Measurements from ENCODE around the gene BCAS3. TPM values are rescaled to one million over a fixed set of nuclear protein-coding genes. Genes with fewer than 3 reads are reported as not detected.
"Not testable (repeated sequence)": the region's sequence is repeated elsewhere in the genome, so short reads cannot be mapped to it uniquely, and the experiment has no call there.

BCAS3 gene
- total RNA-seq, 1 experiment from 2014 or later = 6.0 TPM

GRCh38 chr17:61240851-61241468, 563.3 kb downstream of the BCAS3 start:
- no peak for DNase-seq (ENCODE audit: low spot score)
- in situ Hi-C loops (cut with HindIII; ENCODE audit: low sequenced_read_pairs) = no loop called here

DNA sequence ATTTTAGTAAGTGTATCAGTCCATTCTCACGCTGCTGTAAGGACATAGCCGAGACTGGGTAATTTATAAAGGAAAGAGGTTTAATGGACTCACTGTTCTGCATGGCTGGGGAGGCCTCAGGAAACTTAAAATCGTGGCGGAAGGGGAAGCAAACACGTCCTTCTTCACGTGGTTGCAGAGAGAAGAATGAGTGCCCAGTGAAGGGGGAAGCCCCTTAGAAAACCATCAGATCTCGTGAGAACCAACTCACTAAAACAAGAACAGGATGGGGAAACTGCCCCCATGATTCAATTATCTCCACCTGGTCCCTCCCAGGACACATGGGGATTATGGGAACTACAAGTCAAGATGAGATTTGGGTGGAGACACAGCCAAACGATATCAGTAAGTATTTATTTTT, 567.3 kb downstream of the BCAS3 start:
- DNase-seq (ENCODE audit: low spot score); in situ Hi-C loops (cut with HindIII; ENCODE audit: low sequenced_read_pairs): not testable (repeated sequence)

- no peak for DNase-seq (ENCODE audit: low spot score)
- in situ Hi-C loops (cut with HindIII; ENCODE audit: low sequenced_read_pairs) = no loop called here
These were observed 568.1 kb downstream of the BCAS3 start for GRCh38 chr17:61245706-61246135.

- in situ Hi-C loops (cut with HindIII; ENCODE audit: low sequenced_read_pairs) = no loop called here
- no peak for DNase-seq (ENCODE audit: low spot score)
These were observed 569.8 kb downstream of the BCAS3 start for GRCh38 chr17:61247439-61247838.

GRCh38 chr17:61248399-61248798, 570.7 kb downstream of the BCAS3 start:
- no peak for DNase-seq (ENCODE audit: low spot score)
- in situ Hi-C loops (cut with HindIII; ENCODE audit: low sequenced_read_pairs) = no loop called here

GRCh38 chr17:61249649-61250299, 572.1 kb downstream of the BCAS3 start:
- DNase-seq (ENCODE audit: low spot score) = no peak
- in situ Hi-C loops (cut with HindIII; ENCODE audit: low sequenced_read_pairs) = no loop called here

DNA sequence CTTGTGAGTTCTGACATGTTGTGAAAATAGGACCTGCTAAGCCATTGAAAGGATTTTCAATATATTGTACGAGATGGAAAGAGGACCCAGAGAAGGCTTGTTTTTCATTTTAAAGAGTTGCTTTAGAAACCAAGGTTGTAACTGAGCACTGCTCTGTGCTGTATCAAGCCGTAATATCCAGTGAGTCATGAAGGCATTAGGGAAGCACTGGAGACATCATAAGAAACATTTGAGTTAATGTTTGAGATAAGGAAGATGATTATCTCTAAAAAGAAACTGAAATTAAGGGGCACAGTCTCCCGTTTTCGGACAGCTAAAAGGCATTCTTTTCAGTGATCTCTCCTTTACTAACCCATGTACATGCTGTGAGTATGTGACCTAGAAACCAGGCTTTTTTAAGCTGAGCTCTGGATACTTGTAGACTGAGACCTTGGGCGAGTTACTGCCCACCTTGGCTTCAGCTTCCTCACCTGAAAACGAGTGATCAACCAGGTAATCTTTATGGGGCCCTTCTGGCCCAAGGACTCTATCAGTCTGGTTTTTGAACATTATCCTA, 572.8 kb downstream of the BCAS3 start:
- DNase-seq (ENCODE audit: low spot score) = no peak
- in situ Hi-C loops (cut with HindIII; ENCODE audit: low sequenced_read_pairs) = no loop called here

GRCh38 chr17:61251939-61252865, 574.6 kb downstream of the BCAS3 start:
- peak; percentile 6 for DNase-seq (ENCODE audit: low spot score)
- in situ Hi-C loops (cut with HindIII; ENCODE audit: low sequenced_read_pairs) = no loop called here

DNA sequence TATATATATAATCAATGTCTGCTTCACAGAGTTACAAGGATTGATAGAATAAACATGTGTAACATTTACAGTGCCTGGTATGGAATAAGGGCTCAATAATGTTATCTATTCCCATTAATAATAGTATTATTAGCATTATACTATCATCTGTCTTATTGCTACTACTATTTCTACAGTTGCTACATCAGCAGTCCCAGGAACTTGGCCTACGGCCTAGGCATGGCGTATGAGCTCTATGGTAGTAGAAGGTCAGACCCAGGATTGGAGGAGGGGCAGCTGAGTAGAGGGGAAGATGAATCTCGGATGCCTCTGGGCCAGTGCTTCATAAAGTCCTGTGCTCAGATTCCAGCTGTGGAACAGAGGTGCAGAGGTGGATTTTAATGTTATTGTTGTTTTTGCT, 575.7 kb downstream of the BCAS3 start:
- in situ Hi-C loops (cut with HindIII; ENCODE audit: low sequenced_read_pairs) = no loop called here
- DNase-seq (ENCODE audit: low spot score) = no peak

DNA sequence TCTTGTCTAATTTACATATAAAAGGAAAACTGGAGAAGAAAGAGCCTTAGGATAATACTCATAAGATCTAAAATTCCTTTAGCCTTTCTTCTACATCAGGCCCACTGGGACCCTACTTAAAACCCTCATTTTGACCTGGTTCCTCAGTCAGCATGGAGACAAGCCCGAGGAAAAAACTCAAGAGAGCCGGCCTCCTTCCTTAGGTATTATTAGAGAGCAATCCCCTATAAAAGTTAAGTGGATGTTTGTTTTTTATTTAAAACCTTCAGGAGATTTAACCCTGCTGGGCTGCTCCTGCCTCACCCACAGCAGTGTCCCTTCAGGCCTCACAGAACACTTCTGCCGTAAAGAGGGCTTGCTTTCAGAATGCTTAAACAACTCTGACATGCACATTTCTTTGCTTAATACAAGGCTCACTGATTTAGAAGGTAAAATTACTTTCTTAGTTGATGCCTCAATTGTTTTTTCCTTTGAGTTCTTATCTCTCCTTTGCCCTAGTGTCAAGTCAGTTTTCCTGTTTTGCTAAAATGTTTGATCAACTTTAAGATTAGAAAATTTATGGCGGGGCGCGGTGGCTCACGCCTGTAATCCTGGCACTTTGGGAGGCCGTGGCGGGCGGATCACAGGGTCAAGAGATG, 576.4 kb downstream of the BCAS3 start:
- no peak for DNase-seq (ENCODE audit: low spot score)
- in situ Hi-C loops (cut with HindIII; ENCODE audit: low sequenced_read_pairs) = no loop called here

DNA sequence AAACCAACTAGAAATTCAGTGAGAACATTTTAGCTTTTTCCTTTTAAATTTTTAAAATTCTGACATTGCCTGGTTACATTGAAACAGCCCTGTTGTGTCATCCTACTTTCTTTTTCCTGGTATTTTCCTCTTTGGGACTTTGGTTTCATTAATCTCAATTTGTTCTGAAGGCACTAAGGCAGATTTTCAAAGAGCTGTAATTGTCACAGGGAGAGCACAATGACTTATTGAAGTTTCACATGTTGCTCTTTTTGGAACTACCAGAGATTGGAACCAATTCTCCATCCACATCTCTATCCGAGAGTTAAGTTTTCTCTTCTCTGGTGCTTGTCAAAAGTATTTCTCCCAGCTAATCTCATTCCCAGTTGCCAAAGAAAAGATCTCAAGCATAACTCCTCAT, 577.3 kb downstream of the BCAS3 start:
- in situ Hi-C loops (cut with HindIII; ENCODE audit: low sequenced_read_pairs) = no loop called here
- DNase-seq (ENCODE audit: low spot score) = no peak

DNA sequence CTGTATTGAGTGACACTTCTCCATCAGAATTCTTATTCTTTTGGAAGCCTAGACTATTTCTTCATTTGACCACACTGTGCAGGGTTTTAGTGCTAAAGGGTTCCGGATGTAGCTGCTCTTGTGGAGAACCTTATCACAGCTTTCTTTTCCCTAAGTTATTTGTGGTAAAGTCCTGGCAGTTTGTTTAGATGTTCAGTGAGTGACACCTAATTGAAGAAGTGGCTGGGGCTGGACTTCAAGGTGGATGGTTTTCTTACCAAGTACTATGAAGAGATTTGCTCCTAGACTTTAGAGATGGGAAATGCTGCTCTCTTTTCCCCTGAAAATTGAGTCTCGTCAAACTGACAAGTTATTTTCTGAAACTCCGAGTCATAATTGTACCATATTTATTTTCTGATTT, 578.0 kb downstream of the BCAS3 start:
- in situ Hi-C loops (cut with HindIII; ENCODE audit: low sequenced_read_pairs) = no loop called here
- DNase-seq (ENCODE audit: low spot score) = no peak

GRCh38 chr17:61259360-61259759, 581.7 kb downstream of the BCAS3 start:
- DNase-seq (ENCODE audit: low spot score) = no peak
- in situ Hi-C loops (cut with HindIII; ENCODE audit: low sequenced_read_pairs) = no loop called here

GRCh38 chr17:61260071-61260797, 582.6 kb downstream of the BCAS3 start:
- DNase-seq (ENCODE audit: low spot score) = no peak
- in situ Hi-C loops (cut with HindIII; ENCODE audit: low sequenced_read_pairs) = no loop called here

- DNase-seq (ENCODE audit: low spot score) = no peak
- in situ Hi-C loops (cut with HindIII; ENCODE audit: low sequenced_read_pairs) = no loop called here
These were observed 583.5 kb downstream of the BCAS3 start for GRCh38 chr17:61261001-61261637.

DNA sequence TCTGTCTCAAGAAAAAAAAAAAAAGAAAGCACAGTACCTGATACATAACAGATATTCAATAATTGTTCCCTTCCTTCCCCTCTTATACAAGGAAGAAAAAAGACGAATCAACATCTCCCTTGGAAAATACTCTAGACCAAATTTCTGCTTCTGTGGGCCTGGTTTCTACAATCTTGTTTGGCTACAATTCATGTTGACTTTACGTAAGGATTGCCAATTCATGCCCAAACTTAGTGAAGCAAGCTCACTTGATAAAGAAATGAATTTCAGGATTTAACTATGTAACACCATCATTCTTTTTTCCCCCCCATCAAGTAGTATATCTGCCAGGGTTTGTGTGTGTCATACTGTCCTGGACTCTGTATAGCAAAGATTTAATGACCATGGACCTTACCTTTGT, 587.7 kb downstream of the BCAS3 start:
- no peak for DNase-seq (ENCODE audit: low spot score)
- in situ Hi-C loops (cut with HindIII; ENCODE audit: low sequenced_read_pairs) = no loop called here

- DNase-seq (ENCODE audit: low spot score) = no peak
- in situ Hi-C loops (cut with HindIII; ENCODE audit: low sequenced_read_pairs) = no loop called here
These were observed 590.2 kb downstream of the BCAS3 start for GRCh38 chr17:61267847-61268246.

DNA sequence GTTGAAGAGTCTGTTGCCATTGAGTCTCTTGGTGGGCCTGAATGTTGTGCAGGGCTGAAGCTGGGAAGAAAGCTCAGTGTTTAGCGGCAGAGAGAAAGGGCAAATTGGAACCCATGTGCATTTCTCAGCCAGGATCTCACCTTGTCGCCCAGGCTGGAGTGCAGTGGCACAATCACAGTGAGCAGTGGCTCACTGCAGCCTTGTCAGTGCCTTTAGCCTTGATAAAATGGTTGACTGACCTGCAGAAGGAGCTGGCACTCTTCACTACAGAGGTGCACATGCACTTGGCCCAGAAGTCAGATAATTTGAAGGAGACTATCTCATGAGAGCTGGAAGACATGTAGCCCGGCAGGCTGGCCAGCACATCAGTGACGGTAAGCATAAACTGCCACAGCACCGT, 597.7 kb downstream of the BCAS3 start:
- in situ Hi-C loops (cut with HindIII; ENCODE audit: low sequenced_read_pairs) = no loop called here
- DNase-seq (ENCODE audit: low spot score) = no peak

All from G401 (cell line).